ENCODE data around the gene SYNPR.
"Not testable (repeated sequence)": the region's sequence is repeated elsewhere in the genome, so short reads cannot be mapped to it uniquely, and the experiment has no call there.

The SYNPR gene

GRCh38 chr3:63617391-63617790 is 339.3 kb downstream of the SYNPR start:
- DNase-seq (ENCODE audit: low read depth in 2 of 2): no peak

GRCh38 chr3:63624941-63625560 is 346.9 kb downstream of the SYNPR start:
- DNase-seq (ENCODE audit: low read depth in 2 of 2): peak; percentile 94 to 96

GRCh38 chr3:63631670-63632069 is 353.6 kb downstream of the SYNPR start:
- DNase-seq (ENCODE audit: low read depth in 2 of 2): no peak

- no peak for DNase-seq (ENCODE audit: low read depth in 2 of 2)
These were observed 357.1 kb downstream of the SYNPR start for GRCh38 chr3:63635186-63635585.

- DNase-seq (ENCODE audit: low read depth in 2 of 2): no peak
These were observed 361.7 kb downstream of the SYNPR start for GRCh38 chr3:63639806-63640205.

- DNase-seq (ENCODE audit: low read depth in 2 of 2): no peak
These were observed 364.4 kb downstream of the SYNPR start for GRCh38 chr3:63642488-63642887.

- no peak for DNase-seq (ENCODE audit: low read depth in 2 of 2)
These were observed 366.2 kb downstream of the SYNPR start for GRCh38 chr3:63644212-63644797.

- DNase-seq (ENCODE audit: low read depth in 2 of 2): not testable (repeated sequence)
These were observed 367.0 kb downstream of the SYNPR start for GRCh38 chr3:63644928-63645781.

GRCh38 chr3:63652066-63652725 is 374.1 kb downstream of the SYNPR start, which contains the start of gene SNTN:
Gene SNTN, plus strand, starts transcription at chr3:63652675. Its CDS starts 13 bp downstream, at chr3:63652688.
- no peak for DNase-seq (ENCODE audit: low read depth in 2 of 2)

- DNase-seq (ENCODE audit: low read depth in 2 of 2): no peak
These were observed 376.1 kb downstream of the SYNPR start for GRCh38 chr3:63654211-63654610.

- DNase-seq (ENCODE audit: low read depth in 2 of 2): no peak
These were observed 376.8 kb downstream of the SYNPR start for GRCh38 chr3:63654931-63655330.

- DNase-seq (ENCODE audit: low read depth in 2 of 2): peak; percentile 80 to 82
These were observed 377.4 kb downstream of the SYNPR start for GRCh38 chr3:63655519-63655918.

GRCh38 chr3:63656786-63657185 is 378.7 kb downstream of the SYNPR start:
- DNase-seq (ENCODE audit: low read depth in 2 of 2): peak; percentile 59 to 62

GRCh38 chr3:63661242-63661641 is 383.1 kb downstream of the SYNPR start:
- DNase-seq (ENCODE audit: low read depth in 2 of 2): no peak

GRCh38 chr3:63662011-63662410 is 383.9 kb downstream of the SYNPR start:
- DNase-seq (ENCODE audit: low read depth in 2 of 2): no peak

- DNase-seq (ENCODE audit: low read depth in 2 of 2): no peak
These were observed 384.4 kb downstream of the SYNPR start for GRCh38 chr3:63662500-63662899.

Measured in fibroblast of skin of left quadriceps (primary cell).